ENCODE measurements around the gene RASL11B.

RASL11B gene

DNA sequence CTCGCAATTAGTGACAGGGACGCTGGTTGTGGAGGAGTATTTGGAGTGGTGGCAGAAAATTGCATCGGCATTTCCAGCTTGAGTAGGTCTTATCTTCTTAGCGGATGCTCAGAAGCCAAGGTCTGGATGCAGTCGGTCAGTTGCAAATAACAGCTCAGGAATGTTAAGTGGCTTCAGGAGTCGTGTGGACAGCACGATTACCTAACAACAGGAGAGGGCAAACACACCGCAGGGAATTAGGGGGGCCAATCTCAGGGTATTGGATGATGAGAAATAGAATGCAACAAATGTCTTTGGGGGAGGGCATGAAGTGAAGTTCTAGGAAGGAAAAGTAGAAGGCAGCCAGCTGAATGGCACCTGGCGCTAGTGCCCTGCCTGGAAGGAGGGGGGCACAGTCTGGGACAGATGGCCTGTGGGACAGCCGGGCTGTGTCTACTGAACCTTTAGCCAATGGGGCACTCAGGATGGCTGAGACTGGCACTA is 11.8 kb downstream of the RASL11B start:
- no peaks in the 10 kb centered on the region for H3K27me3 ChIP-seq (ENCODE audit: insufficient read depth, low read depth, severe bottlenecking)
- TF ChIP-seq, protein P1, sequence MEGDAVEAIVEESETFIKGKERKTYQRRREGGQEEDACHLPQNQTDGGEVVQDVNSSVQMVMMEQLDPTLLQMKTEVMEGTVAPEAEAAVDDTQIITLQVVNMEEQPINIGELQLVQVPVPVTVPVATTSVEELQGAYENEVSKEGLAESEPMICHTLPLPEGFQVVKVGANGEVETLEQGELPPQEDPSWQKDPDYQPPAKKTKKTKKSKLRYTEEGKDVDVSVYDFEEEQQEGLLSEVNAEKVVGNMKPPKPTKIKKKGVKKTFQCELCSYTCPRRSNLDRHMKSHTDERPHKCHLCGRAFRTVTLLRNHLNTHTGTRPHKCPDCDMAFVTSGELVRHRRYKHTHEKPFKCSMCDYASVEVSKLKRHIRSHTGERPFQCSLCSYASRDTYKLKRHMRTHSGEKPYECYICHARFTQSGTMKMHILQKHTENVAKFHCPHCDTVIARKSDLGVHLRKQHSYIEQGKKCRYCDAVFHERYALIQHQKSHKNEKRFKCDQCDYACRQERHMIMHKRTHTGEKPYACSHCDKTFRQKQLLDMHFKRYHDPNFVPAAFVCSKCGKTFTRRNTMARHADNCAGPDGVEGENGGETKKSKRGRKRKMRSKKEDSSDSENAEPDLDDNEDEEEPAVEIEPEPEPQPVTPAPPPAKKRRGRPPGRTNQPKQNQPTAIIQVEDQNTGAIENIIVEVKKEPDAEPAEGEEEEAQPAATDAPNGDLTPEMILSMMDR (IDR thresholded peaks at IDR 0.05; ENCODE audit: low read depth, low read length): no peak
- H3K9me3 ChIP-seq (ENCODE audit: severe bottlenecking): no peaks in the 10 kb centered on the region
- no peak for DNase-seq
- no peak overlapping the region for H3K27ac ChIP-seq
- no peak overlapping the region for H3K4me3 ChIP-seq (ENCODE audit: low read depth, low read length)
- no peaks in the 10 kb centered on the region for H3K36me3 ChIP-seq

DNA sequence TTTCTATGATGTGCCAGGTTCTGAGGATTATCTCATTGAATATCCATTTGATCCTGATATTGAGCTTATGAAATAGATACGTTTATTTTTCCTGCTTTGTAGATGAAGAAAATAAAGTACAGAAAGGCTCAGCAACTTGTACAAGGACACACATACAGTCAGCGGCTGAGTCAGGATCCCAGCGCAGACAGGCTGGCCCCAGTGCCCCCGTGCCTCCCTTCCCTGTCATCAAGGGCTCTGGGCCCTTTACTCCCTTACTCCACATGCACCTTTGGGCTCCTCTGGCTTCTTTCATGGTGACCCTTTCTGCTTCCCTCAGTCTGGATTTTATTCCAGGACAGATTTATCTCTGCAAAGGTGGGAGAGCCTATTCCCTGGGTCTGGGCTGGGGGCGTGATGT is 12.8 kb downstream of the RASL11B start:
- TF ChIP-seq, protein P1 (IDR thresholded peaks at IDR 0.05; ENCODE audit: low read depth, low read length): no peak
- H3K27me3 ChIP-seq (ENCODE audit: insufficient read depth, low read depth, severe bottlenecking): no peaks in the 10 kb centered on the region
- no peaks in the 10 kb centered on the region for H3K36me3 ChIP-seq
- DNase-seq: no peak
- H3K27ac ChIP-seq: no peak overlapping the region
- no peaks in the 10 kb centered on the region for H3K9me3 ChIP-seq (ENCODE audit: severe bottlenecking)
- no peak overlapping the region for H3K4me3 ChIP-seq (ENCODE audit: low read depth, low read length)

DNA sequence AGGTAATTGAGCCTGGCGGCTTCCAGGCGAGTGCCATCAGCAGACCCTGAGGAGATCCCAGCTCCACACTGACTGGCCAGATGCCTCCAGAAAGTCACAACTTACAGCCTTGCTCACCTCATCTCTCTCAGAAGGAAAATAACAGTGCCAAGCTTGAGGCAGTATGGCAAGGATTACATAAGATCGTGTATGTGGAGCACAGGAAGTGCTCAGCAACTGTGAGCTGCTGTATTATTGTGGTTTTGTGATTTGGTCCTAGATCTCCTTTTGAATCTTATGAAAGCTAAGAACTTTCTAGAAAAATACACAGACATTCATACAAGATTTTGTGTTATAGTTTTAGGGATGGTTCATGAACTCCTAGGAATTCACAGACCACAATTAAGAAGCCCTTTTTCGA is 14.0 kb downstream of the RASL11B start:
- no peak for DNase-seq
- H3K4me3 ChIP-seq (ENCODE audit: low read depth, low read length): no peak overlapping the region
- H3K9me3 ChIP-seq (ENCODE audit: severe bottlenecking): no peaks in the 10 kb centered on the region
- H3K27me3 ChIP-seq (ENCODE audit: insufficient read depth, low read depth, severe bottlenecking): no peaks in the 10 kb centered on the region
- H3K27ac ChIP-seq: no peak overlapping the region
- H3K36me3 ChIP-seq: no peaks in the 10 kb centered on the region
- TF ChIP-seq, protein P1 (IDR thresholded peaks at IDR 0.05; ENCODE audit: low read depth, low read length): no peak

DNA sequence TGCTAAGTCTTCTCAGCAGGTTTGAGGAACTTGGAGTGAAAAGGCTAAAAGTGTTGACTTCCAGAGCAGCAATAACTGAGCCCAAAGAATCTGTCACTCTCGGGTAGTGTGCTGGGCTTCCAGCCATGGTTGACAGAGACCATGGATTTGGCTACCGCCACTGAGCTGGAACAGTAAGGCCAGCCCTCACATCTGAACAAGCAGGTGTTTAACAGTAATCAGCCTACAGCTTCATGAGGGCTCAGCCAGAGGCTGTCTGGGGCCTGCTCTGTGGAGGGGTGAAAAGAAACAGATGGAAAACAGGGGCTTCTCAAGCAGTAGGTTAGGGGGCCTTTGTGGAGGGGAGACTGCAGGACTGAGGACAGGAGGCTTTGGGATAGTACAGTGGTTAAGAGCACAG is 14.9 kb downstream of the RASL11B start:
- H3K27me3 ChIP-seq (ENCODE audit: insufficient read depth, low read depth, severe bottlenecking): no peaks in the 10 kb centered on the region
- H3K4me3 ChIP-seq (ENCODE audit: low read depth, low read length): no peak overlapping the region
- TF ChIP-seq, protein P1 (IDR thresholded peaks at IDR 0.05; ENCODE audit: low read depth, low read length): no peak
- no peak for DNase-seq
- no peaks in the 10 kb centered on the region for H3K9me3 ChIP-seq (ENCODE audit: severe bottlenecking)
- H3K27ac ChIP-seq: no peak overlapping the region
- no peaks in the 10 kb centered on the region for H3K36me3 ChIP-seq

DNA sequence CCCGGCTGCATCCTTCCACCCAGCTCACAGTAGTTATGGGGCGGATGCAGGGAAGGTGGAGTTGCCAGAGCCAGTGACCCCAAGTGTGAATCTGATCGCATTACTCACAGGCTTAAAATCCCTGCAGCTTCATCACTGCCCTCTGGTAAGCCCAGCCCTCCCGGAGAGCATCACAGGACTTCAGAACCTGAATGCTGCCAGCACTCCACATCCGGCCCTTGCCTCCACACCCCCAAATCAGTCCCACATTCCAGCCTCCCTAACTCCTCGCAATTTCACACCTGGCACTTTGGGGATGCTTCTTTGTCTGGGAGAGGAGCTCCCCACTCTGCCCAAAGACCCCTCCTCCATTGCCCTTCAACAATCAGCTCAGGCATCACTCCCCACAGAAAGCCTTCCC is 15.6 kb downstream of the RASL11B start:
- Histone ChIP-seq H3K9me3 (ENCODE audit: severe bottlenecking) (no peaks in the 10 kb centered on the region), H3K27ac (no peak overlapping the region), H3K27me3 (ENCODE audit: insufficient read depth, low read depth, severe bottlenecking) (no peaks in the 10 kb centered on the region), H3K4me3 (ENCODE audit: low read depth, low read length) (no peak overlapping the region), H3K36me3 (no peaks in the 10 kb centered on the region)
- TF ChIP-seq, protein P1 (IDR thresholded peaks at IDR 0.05; ENCODE audit: low read depth, low read length): no peak
- no peak for DNase-seq

DNA sequence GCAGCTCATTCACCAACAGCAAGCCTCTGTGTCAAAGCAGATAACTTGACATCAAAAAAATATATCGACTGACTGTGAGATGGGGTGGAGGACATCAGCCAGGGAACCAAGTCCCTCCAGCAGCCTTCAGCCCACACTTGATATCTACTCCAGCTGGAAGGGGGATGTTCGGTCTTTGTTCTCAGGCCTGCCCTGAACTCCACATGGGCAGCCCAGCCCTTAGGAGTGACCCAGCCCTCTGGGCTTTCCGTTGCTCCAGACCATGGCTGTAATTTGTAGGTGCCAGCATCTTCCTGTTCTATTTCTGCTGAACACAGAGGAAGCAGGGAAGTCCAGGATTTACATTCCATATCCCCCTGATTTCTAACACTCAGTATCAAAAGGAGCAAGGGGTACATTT is 17.4 kb downstream of the RASL11B start:
- Histone ChIP-seq H3K36me3 (no peaks in the 10 kb centered on the region), H3K9me3 (ENCODE audit: severe bottlenecking) (no peaks in the 10 kb centered on the region), H3K4me3 (ENCODE audit: low read depth, low read length) (no peak overlapping the region), H3K27ac (no peak overlapping the region), H3K27me3 (ENCODE audit: insufficient read depth, low read depth, severe bottlenecking) (no peaks in the 10 kb centered on the region)
- DNase-seq: no peak
- TF ChIP-seq, protein P1 (IDR thresholded peaks at IDR 0.05; ENCODE audit: low read depth, low read length): no peak
